Ovary (tissue), 3 donors: ENCODE results near the gene PRELID1.

Source experiments
- EP300 ChIP-seq: sonication (generic); formaldehyde crosslinking; IDR thresholded peaks from one replicate; pipeline ENCODE4 v1.6.1; 2017; ENCODE audit warnings: antibody characterized with exemption
- POLR2A ChIP-seq: fragments of 450-650 bp; IDR thresholded peaks from one replicate; pipeline ENCODE4 v1.6.1; 2017; ENCODE audit warnings: antibody characterized with exemption, mild to moderate bottlenecking, moderate library complexity
- TF ChIP-seq, protein P1 (sequence below), 3 donors: fragments of 450-650 bp in 2 of 3; fragments of 200-600 bp in 1 of 3; IDR thresholded peaks; one replicate each; pipeline versions ENCODE4 v1.5.1 to v1.8.0; 2016 to 2022; ENCODE audit warnings: antibody characterized with exemption in 3 of 3, mild to moderate bottlenecking in 1 of 3
- donor health status: DM: no; HTN: no; CAD: no.

DNA sequence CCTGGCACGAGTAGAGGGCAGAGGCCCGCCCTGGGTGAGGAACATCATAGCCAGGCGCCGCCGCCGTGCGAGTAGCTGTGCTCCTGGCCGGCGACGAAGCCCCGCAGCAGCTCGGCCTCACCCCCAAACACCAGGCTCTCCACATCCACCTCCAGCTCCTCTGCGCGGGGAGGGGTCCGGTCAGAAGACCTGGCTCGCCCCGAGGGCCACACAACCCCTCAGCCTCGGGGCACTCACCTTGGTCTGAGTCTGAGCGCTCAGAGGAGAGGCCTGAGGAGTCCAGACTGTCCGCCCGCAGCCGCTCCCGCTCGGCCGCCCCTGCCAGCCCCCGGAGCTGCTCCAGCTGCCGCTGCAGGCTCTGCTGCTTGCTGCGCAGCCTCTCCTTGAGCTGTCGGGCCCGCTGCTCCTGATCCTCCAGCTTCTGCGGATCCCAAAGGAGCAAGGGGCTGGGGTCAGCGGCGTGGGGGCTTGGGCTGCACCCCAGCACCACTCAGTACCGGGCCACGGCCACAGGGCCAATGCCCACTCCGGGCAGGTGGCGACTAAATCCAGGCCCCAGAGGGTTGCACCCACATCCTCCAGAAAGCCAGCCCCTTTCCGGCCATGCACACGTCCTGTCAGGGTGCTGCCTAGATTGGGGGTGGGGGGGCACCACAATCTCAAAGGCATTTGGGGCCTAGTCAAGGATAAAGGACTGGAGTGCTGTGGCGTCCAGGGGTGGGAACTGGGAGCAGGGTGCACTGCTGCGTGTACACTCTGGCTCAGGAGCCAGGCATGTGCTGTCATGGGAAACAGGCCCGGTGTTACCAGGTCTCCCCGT, 4.2 kb downstream of the PRELID1 start:
- TF ChIP-seq, protein P1, sequence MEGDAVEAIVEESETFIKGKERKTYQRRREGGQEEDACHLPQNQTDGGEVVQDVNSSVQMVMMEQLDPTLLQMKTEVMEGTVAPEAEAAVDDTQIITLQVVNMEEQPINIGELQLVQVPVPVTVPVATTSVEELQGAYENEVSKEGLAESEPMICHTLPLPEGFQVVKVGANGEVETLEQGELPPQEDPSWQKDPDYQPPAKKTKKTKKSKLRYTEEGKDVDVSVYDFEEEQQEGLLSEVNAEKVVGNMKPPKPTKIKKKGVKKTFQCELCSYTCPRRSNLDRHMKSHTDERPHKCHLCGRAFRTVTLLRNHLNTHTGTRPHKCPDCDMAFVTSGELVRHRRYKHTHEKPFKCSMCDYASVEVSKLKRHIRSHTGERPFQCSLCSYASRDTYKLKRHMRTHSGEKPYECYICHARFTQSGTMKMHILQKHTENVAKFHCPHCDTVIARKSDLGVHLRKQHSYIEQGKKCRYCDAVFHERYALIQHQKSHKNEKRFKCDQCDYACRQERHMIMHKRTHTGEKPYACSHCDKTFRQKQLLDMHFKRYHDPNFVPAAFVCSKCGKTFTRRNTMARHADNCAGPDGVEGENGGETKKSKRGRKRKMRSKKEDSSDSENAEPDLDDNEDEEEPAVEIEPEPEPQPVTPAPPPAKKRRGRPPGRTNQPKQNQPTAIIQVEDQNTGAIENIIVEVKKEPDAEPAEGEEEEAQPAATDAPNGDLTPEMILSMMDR (IDR thresholded peaks at IDR 0.05): no peak
- TF ChIP-seq POLR2A (no peak), EP300 (no peak)
